Activated naive CD8-positive, alpha-beta T cell treated with anti-CD3 and anti-CD28 coated beads, Interleukin-2, amount 50 U/mL, for 16 hours (primary cell): ENCODE measurements around the gene SKAP2.
"Not testable (repeated sequence)": the region's sequence is repeated elsewhere in the genome, so short reads cannot be mapped to it uniquely, and the experiment has no call there.

Experiments
- DNase-seq: peaks from one replicate; pipeline ENCODE4 v3.0.0-alpha.2; 2020; ENCODE audit warnings: low read depth, low spot score

SKAP2 gene

GRCh38 chr7:26857506-26858240 is 6.7 kb downstream of the SKAP2 start:
- DNase-seq: no peak

GRCh38 chr7:26857170-26857505 is 7.3 kb downstream of the SKAP2 start:
- DNase-seq: no peak

DNA sequence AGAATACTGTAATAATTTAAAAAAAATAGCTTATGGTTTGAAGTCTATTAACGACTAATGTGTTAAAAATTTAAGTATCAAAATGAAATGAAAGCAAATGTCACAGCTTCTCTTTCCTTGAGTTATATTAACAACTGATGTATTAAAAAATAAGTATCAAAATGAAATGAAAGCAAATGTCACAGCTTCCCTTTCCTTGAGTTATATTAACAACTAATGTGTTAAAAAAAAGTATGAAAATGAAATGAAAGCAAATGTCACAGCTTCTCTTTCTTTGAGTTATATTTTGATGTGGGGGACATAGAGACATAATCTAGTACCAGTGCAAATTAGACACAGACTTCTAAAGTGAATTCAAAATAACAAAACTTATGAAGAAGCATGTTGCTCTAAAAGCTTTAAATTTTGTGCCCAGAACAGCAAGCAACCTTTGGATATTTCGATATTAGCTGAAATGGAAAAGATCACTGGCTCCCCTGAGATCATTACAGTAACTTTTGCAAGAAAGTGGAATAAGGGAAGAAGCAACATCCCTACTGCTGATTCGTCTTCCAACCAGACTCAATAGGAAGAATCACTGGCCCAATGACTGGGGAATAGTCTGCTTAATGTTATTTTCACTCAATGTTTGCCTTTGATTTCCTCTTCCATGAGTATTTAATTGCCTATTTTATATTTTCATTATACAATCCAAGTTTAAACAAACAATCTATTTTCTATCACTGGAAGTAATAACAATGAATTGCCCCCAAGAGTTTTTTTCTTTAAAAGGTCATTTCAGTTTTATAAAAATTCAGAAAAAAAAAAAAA is 8.0 kb downstream of the SKAP2 start:
- no peak for DNase-seq

- DNase-seq: no peak
Observed at GRCh38 chr7:26854876-26855855, 9.2 kb downstream of the SKAP2 start.

- DNase-seq: no peak
Observed at GRCh38 chr7:26853788-26854393, 10.5 kb downstream of the SKAP2 start.

DNA sequence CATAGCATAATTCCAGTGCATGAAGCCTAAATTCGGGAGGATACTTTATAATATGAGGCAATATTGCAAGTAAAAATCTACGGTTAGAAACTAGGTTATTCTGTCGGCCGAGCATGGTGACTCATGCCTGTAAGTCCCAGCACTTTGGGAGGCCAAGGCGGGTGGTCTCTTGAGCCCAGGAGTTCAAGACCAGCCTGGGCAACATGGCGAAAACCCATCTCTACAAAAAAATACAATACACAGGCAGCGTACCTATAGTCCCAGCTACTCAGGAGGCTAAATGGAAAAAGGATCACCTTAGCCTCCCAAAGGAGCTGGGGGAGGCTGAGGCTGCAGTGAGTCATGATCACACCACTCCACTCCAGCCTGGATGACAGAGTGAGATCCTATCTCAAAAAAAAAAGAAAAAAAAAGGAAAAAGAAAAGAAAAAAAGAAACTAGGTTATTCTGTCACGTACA is 14.2 kb downstream of the SKAP2 start:
- no peak for DNase-seq

DNA sequence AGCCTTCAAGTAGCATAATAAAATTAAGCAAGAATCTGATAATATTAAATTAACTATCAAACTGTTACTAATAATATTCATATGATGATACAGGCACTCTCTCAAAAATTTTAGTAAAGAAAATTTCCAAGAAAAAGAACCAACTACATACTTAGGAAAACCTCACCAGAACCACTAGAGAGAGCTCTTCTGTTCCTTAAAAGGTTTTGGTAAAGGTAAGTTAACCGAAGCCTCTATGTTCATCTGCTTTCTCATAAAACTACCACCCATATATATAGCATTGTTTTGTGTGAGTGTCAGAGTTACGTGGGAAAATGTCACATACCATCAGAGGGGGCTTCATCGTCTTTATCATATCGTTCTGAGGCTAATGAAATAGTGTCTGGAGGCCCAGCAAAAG is 20.7 kb downstream of the SKAP2 start:
- DNase-seq: no peak

DNA sequence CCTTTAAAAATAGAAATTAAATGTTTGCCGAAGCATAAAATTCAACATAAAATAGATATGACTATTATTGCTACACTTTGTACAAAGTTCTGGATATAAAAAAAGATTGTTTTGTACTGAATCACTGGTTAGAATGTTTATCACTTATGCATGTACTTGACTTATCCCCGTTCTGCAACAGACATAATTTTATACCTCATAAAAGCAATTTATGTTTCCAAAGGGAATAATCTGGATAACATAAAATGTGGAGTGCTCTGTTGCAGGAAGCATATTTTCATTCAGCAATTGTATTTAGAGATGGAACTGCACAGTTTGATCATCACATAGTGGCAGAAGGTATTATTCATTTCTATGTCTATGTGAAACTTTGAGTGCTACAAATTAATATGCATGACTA is 21.5 kb downstream of the SKAP2 start:
- DNase-seq: no peak

DNA sequence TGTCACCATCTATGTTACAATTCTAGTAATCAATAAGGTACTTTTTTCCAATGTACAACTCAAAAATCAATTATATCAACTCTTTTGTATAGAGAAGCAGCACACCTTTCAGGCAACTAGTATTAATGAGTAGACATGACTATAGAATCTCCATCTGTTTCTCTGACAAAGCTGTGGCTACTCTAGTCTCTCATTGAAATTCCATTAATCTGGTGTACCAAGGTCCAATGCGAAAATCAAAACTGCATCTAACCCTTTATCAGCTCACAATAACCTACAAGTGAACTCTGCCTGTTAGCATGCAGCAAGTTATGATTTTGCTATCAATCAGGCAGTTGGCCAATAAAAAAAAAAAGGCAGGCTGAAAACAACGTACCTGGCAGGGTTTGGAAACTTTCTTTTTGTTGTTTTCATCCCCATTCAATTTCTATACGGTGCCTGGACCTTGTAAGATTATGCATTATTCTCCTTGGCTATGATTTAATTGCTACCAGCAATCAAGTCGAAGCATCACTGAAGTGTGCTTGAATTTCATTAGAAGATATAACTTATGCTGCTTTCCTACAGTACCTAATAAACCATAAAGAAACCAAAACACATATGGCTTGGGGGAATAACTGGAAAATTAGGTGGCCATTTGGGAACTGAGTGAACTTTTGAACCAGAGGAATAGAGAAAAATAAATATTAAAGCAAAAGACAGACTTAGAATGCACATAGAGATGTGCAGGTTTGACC is 23.2 kb downstream of the SKAP2 start:
- no peak for DNase-seq

DNA sequence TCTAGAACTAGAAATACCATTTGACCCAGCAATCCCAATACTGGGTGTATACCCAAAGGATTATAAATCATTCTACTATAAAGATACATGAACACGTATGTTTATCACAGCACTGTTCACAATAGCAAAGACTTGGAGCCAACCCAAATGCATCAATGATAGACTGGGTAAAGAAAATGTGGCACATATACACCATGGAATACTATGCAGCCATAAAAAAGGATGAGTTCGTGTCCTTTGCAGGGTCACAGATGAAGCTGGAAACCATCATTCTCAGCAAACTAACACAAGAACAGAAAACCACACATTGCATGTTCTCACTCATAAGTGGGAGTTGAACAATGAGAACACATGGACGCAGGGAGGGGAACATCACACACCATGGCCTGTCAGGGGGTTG is 27.6 kb downstream of the SKAP2 start:
- not testable (repeated sequence) for DNase-seq

DNA sequence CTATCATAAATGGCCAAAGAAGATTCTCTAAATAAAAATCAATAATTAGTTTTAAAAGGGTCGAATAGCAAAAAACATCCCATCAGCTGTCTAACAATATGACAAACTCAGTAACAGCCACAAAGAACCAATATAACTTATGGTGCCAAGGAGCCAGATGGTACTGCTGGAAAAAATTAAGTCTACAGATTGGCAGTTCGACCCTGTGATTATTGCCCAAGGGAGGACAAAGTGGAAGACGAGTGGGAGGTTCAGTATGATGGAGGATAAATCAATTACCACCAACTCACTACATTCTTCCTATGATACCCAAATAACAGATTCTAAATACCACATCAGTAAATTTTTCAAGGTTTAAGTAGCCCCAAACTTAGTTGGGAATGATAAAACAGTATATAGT is 49.0 kb downstream of the SKAP2 start:
- DNase-seq: no peak

DNA sequence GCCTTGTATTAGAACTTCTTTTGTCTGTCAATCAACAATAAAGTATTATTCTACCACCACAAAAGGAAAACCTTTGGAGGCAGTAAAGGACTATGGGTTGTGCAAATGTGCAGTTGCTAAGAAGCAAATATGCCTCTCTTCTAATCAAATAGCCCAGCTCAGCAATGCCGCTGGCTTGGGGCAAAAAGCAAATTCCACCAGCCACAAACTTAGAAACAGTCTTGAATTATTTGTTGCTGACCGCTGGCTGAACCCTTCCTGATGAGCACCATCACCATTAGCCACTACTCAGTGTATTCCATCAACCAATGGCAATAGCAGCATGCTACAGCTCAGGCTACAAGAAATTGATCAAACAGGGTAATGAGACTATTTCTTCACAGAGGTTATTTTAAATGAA is 51.0 kb downstream of the SKAP2 start:
- DNase-seq: no peak

GRCh38 chr7:26794541-26794940 is 69.8 kb downstream of the SKAP2 start:
- no peak for DNase-seq

GRCh38 chr7:26792576-26792975 is 71.8 kb downstream of the SKAP2 start:
- DNase-seq: no peak

DNA sequence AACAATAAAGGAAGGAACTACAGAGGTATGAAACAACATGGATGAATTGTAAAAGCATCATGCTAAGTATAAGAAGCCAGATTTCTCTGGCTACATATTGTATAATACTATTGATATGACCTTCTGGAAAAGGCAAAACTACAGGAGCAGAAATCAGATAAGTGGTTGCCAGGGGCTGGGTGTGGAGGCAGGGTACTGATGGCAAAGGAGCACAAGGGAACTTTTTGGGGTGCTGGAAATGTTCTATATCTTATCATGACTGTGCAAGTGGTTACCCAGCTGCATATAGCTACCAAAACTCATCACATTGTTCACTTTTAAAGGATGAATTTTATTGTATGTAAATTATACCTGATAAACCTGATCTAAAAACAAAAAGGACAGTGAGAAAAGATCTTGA is 72.4 kb downstream of the SKAP2 start:
- no peak for DNase-seq

DNA sequence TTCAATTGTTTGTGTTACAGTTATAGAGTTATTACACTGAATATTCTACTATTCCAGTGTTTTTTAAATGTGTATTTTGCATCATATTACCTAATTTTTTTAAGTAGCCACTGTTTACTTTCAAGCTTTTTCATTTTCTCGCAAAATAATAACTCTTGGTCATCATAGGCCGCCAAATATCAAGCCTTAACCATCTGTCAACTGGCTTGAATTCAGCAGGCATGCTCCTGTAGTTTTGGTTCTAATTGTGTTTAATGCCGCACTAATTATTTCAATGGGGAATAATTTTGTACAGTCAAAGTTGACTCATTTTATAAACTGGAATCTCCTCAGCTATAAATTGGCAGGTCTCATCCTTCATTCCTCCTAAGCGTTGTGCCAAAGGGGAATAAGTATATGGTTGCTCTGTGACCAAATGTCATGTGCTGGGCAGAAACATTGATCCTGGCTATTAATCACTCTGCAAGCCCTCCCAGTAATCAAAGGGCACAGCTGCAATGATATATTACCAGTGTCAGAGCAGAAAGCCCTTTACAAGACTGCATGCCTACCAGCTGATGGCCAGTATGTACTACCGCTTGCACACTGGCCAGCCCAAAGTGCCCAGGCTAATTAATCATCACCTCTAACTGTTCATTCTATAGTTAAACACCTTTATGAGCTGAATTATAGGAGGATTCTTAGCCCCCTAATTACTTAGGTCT is 74.8 kb downstream of the SKAP2 start:
- no peak for DNase-seq

GRCh38 chr7:26787701-26788100 is 76.7 kb downstream of the SKAP2 start:
- no peak for DNase-seq

DNA sequence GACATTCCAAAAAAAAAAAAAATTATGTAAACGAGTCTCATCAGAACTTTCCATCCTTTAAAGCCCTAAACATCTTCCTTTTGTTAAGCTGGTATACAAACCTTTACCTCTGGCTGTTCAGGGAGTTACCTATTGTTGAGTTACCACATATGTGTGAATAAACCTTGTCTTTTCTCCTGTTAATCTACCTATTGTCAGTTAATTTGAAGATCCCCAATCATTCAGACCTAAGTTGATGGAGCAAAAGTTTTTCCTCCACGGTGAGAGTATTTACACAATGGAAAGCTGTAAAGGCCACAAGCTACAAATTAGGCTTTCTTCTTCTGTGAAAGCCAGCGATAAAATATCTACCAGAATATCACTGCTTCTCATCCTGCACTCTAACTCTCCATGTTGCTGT is 80.3 kb downstream of the SKAP2 start:
- DNase-seq: no peak

- no peak for DNase-seq
Observed at GRCh38 chr7:26782501-26782900, 81.9 kb downstream of the SKAP2 start.

- DNase-seq: no peak
Observed at GRCh38 chr7:26779978-26780595, 84.3 kb downstream of the SKAP2 start.
